Activated CD4-positive, CD25-positive, alpha-beta regulatory T cell treated with anti-CD3 and anti-CD28 coated beads, Interleukin-2, amount 50 U/mL, for 24 hours (primary cell): ENCODE data around the gene STXBP2.

Experiments used
- ATAC-seq, 2 donors: fragments of 150-1000 bp; cut with Tn5 transposase; one replicate each; pipeline ENCODE4 v1.10.0; 2021; ENCODE audit warnings: mild to moderate bottlenecking in 1 of 2, moderate library complexity in 1 of 2

Gene STXBP2

GRCh38 chr19:7636691-7637373, at the start of gene STXBP2:
Gene STXBP2 (plus strand): TSS chr19:7637110. CDS start chr19:7637150, 40 bp downstream.
- peak; percentile 94 to 95 for ATAC-seq

- no peak for ATAC-seq
Observed at GRCh38 chr19:7589822-7590221, 47.1 kb upstream of the STXBP2 start.

- ATAC-seq = no peak
Observed at GRCh38 chr19:7590256-7590655, 46.7 kb upstream of the STXBP2 start.

- peak; percentile 78 to 80 for ATAC-seq
Observed at GRCh38 chr19:7595466-7596133, 41.3 kb upstream of the STXBP2 start, which contains the start of gene CAMSAP3. Gene CAMSAP3 (plus strand): TSS chr19:7595863. CDS start chr19:7596003, 140 bp downstream.

- ATAC-seq = no peak
Observed at GRCh38 chr19:7596211-7596937, 40.5 kb upstream of the STXBP2 start.

- ATAC-seq = no peak
Observed at GRCh38 chr19:7597689-7598088, 39.2 kb upstream of the STXBP2 start.

- ATAC-seq = no peak
Observed at GRCh38 chr19:7598180-7598579, 38.7 kb upstream of the STXBP2 start.

- ATAC-seq = no peak
Observed at GRCh38 chr19:7600721-7601120, 36.2 kb upstream of the STXBP2 start.

- ATAC-seq = no peak
Observed at GRCh38 chr19:7602240-7602934, 34.5 kb upstream of the STXBP2 start.

GRCh38 chr19:7602935-7603497, 33.9 kb upstream of the STXBP2 start:
- no peak for ATAC-seq

GRCh38 chr19:7603919-7604318, 33.0 kb upstream of the STXBP2 start:
- no peak for ATAC-seq

GRCh38 chr19:7605490-7606222, 31.3 kb upstream of the STXBP2 start:
- ATAC-seq = peak; percentile 41 to 43

GRCh38 chr19:7606289-7606688, 30.6 kb upstream of the STXBP2 start:
- ATAC-seq = no peak

- ATAC-seq = no peak
Observed at GRCh38 chr19:7607212-7607873, 29.6 kb upstream of the STXBP2 start.

- no peak for ATAC-seq
Observed at GRCh38 chr19:7607874-7608560, 28.9 kb upstream of the STXBP2 start.

- no peak for ATAC-seq
Observed at GRCh38 chr19:7610491-7611240, 26.2 kb upstream of the STXBP2 start.

GRCh38 chr19:7611541-7612279, 25.2 kb upstream of the STXBP2 start:
- ATAC-seq = no peak

GRCh38 chr19:7612282-7613274, 24.3 kb upstream of the STXBP2 start:
- no peak for ATAC-seq
